GM18858 (cell line): ENCODE results near the gene THRAP3.
"Not testable (repeated sequence)": the region's sequence is repeated elsewhere in the genome, so short reads cannot be mapped to it uniquely, and the experiment has no call there.

ENCODE experiments used
- ATAC-seq: cut with Tn5 transposase; IDR thresholded peaks from one replicate; pipeline ENCODE4 v1.9.1; 2021; ENCODE audit not compliant: unreplicated experiment

The THRAP3 gene

DNA sequence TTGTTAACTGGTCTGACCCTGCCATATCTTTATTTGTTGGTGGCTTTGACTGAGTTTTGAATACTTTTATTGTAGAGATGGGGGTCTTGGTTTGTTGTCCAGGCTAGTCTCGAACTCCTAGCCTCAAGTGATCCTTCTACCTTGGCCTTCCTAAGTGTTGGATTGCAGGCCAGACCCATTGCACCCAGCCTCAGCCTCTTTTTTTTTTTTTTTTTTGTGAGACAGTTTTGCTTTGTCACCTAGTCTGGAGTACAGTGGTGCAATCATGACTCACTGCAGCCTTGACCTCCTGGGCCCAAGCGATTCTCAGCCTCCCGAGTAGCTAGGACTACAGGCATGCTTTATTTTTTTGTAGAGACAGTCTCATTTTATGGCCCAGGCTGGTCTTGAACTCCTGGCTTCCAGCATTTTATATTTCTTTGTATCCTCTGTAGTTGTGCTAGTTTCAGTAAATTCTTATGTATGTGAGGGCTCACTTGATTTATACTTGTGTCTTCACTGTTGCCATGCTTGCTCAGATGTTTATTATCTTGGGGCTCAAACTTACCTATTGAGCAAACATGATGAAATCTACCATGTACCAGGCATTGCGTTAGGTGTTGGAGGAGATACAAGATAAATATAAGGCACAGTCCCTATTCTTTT is 24.1 kb downstream of the THRAP3 start:
- no peak for ATAC-seq

DNA sequence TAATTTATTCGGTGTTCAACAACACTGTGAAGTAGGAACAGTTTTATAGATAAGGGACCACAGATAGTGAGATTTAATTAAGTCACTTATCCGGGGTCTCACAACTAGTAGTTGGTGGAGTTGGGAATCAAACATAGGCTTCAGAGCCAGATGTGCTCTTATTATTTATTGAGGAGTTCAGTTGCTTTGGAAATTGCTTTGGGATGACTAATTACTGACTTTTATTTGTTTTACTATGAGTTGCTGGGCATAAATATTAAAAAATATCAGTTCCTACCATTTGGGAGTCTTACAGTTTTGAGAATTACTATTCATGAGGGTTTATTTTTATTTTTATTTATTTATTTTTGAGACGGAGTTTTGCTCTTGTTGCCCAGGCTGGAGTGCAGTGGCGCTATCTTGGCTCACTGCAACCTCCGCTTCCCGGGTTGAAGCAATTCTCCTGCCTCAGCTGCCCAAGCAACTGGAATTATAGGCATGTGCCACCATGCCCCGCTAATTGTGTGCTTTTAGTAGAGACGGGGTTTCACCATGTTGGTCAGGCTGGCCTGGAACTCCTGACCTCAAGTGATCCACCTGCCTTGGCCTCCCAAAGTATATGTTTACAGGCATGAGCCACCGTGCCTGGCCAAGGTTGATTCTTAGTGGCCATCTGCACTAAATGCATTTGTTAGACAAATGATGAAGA is 27.7 kb downstream of the THRAP3 start:
- no peak for ATAC-seq

DNA sequence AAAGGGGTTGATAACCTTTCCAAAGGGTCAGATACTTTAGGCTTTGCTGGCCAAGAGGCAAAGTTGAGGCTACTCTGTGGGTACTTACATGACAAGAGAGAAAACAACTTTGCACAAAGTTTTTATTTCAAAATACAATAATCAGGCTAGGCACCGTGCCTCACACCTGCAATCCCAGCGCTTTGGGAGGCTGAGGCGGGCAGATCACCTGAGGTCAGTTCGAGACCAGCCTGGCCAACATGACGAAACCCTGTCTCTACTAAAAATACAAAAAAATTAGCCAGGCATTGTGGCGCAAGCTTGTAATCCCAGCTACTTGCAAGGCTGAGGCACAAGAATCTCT is 28.2 kb downstream of the THRAP3 start:
- not testable (repeated sequence) for ATAC-seq

DNA sequence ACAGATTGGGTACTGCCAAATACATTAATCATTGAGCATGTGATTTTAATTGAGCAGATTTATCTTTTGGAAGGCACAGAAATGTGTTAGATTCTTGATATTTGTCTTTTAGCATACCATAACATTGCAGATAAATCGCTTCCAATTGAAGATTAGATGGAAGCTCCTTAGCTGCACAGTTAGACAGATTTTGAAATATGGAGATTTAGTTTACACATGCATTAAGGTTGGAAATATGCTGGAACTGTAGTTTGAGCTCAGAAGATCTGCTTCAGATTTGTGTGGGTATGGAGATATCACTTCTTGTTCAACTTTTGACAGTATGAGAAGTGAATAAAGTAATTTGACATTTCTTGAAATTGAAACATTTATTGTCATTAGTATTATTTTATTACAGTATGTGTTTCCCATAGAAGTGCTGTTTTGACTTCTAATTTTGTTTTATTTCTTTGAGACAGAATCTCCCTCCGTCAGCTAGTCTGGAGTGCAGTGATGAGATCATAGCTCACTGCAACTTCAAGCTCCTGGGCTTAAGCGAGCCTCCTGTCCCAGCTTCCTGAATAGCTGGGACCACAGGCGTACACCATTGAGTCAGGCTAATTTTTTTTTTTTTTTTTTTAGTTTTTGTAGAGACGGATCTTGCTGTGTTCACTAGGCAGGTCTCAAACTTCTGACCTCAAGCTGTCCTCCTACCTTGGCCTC is 29.1 kb downstream of the THRAP3 start:
- ATAC-seq, result no peak

DNA sequence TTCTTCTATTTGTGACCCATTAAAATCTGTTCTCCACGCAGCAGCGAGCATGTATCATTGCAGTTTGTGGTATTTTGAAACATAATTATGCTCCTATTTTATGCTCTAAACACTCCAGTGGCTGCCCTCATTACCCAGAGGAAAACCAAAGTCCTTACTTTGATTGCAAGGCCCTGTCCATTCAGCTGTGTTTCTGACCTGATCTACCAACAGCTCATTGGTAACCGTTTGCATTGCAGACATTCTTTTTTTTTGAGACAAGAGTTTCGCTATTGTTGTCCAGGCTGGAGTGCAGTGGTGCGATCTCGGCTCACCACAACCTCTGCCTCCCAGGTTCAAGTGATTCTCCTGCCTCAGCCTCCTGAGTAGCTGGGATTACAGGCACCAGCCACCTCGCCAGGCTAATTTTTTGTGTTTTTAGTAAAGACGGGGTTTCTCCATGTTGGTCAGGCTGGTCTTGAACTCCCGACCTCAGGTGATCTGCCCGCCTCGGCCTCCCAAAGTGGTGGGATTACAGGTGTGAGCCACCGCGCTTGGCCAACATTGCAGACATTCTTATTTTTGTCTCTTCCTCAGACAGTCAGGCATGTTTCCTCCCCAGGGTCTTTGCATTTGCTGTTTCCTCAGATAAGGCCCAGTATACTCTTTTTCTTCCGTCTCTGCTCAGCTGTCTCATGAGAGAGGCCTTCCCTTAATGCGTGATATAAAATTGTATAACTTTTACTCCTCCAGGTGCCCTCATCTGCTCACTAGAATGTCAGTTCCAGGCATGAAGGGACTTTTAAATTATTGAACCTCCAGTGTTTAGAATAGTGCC is 32.5 kb downstream of the THRAP3 start:
- ATAC-seq, result no peak

DNA sequence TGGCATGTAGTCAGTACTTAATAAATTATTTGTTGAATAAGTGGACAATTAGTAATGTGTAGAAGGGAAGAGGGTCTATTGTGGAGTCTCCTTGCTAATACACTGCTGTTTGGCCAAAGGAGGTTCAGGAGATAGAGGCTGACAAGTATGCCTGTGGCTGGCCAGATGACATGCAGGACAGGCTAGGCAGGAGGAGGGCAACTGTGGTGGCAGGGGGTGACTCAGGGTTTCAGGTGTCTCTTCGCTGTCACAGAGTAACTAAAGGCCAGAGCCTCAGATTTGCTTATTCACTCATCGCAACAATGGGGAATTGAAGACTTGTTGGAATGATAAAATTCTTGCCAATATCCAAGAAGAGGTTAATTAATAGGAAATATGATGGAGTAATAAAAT is 33.1 kb downstream of the THRAP3 start:
- ATAC-seq, result no peak

DNA sequence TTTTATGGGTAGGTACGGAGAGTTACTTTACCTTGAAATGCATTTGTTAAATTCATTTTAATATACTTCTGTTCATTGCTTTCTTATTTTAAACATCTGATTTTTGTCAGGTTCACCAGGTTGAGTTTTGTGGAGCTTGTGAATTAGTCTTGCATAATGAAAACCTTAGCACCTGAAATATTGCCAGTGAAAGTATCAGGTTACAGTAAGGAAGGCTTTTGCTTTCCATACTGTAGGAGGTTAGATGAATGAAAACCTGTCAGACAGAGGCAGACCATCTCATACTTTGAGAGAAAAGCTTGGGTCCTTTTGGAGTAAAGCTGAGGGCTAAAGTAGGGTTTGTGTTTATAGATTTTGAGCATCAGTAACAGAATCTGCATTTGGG is 34.7 kb downstream of the THRAP3 start:
- ATAC-seq, result no peak

DNA sequence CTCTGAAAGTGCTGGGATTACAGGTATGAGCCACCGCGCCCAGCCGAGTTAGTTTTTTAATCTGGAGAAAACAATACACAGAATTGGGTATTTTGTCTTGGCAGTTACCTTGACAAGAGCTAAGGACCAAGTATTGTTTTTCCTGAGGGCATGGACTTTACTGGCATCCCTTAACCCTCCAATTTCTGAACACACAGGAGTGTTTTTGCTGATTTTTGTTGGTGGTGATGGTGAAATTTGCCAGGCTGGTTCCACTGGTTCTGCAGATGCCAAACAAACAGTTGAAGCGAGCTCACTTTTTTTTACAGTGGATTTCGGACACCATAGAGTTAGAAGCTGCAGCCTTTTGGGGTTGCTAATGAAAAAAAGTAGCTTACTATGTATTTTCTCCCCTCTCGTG is 44.7 kb downstream of the THRAP3 start:
- ATAC-seq, result no peak

DNA sequence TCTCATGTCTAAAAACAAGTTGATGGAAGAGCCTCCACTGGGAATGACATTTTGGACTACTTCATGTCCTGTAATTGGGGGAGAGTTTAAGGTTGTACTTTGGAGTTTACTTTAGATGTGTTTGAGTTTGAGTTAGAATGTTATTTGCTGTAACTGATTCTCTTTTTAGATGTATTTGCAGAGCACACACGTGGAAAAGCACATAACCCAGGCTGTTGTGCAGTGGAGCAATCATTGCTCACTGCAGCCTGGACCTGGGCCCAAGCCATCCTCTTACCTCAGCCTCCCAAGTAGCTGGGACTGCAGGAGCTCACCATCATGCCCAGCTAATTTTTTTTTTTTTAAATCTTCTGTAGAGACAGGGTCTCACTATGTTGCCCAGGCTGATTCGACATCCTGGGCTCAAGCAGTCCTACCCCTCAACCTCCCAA is 45.2 kb downstream of the THRAP3 start:
- no peak for ATAC-seq

DNA sequence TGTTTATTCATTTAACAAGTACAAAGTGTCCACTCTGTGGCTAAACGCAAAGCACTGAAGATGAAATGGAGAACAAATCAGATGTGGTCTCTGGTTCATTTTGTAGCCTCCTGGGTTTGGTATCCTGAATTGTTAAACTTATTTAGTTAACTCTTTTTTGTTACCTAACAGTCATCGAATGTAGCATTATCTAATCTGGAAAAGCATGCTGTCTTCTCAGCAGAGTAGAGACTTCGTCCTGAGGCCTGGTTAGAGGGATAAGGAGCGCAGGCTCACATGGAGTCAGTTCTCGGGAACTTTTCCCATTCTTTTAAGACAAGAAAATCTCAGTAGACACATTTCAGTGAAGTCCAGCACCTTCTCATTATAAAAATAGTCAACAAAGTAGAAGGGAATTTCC is 48.8 kb downstream of the THRAP3 start:
- ATAC-seq, result no peak

DNA sequence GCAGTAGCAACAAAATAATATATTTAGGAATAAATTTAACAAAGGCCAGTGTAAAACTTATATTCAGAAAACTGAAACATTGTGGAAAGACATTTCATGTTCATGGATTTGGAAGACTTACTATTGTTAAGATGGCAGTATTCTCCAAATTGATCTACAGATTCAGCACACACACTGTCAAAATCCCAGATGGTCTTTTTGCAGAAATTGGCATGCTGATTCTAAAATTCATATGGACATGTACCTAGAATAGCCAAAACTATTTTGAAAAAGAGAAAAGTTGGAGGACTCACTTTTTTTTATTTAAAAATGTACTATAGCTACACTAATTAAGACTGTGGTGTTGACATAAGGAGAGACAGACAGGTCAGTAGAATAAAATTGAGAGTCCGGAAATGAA is 50.0 kb downstream of the THRAP3 start:
- no peak for ATAC-seq

DNA sequence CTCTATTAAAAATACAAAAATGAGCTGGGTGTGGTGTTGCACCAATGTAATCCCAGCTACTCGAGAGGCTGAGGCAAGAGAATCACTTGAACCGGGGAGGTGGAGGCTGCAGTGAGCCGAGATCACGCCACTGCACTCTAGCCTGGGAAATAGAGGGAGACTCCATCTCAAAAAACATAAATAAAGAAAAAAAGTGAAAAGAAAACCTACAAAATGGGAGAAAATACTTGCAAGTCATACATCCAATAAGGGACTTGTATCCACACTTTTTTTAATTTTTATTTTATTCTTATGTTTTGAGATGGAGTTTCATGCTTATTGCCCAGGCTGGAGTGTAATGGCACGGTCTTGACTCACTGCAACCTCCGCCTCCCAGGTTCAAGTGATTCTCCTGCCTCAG is 52.4 kb downstream of the THRAP3 start:
- no peak for ATAC-seq

DNA sequence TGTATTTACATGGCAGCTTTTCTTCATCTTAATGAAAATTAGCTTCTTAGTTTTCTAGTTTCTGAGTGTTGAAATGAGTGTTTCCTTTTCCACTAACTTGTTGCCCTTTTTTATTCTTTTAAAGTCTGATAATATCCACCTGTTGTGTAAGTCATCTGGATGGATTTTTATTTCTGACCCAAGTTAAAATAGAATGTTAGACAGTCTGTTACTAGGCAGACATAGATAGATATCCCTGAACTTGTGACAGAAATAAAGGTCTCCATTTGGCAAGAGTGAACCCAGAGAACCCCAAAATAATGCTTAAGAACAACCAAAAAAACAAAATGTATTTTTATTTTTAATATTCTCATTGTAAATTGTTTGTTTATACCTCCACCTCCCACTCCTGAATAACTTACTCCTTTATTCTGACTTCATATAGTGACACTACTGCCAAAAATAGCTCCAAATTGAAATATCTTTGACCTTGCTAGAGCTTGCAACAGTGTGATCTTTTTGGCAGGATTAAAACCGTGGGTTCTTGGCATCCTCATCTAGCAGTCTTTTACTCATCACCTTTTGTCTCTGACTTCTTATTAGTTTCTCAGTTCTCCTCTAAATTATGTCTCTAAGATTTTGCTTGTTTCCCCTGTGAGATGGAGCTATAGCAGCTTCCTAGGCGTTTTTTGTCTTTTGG is 55.0 kb downstream of the THRAP3 start:
- ATAC-seq, result no peak

DNA sequence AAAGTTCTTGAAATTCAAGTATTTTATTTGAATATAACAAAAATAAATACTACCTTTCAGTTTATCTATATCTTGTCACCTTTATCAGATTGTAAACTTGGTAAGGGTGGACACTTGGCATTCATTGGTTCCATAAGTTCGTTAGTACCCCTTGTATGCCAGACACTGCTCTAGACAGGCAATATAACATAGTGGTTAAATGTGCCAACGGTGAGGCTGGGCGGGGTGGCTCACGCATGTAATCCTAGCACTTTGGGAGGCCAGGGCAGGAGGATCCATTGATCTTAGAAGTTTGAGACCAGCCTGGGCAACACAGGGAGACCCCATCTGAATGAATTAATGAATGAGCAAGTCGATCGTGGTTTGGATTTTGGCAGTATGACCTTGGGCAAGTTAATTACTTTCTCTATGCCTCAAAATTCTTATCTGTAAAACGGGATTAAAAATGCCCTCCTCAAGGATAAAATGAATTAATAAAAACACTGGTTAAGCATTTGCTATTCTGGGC is 55.6 kb downstream of the THRAP3 start:
- no peak for ATAC-seq

DNA sequence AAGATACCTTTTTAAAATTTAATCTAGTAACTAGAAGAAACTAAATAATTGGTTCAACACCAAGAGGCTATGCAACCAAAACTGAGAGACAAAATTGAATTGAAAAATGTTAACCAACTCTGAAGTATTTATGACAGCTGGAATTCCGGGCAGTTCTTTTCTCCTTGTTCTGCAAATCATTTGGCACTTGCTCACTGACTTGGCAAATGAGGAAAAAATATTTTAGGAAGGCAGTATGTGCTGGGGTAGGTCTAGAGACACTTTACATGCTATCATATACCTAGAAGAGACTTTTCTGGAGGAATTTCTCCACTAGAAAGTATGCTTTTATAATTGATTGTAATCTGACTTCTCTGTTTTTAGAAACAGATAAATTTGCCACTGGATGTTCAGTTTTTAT is 59.8 kb downstream of the THRAP3 start:
- no peak for ATAC-seq

DNA sequence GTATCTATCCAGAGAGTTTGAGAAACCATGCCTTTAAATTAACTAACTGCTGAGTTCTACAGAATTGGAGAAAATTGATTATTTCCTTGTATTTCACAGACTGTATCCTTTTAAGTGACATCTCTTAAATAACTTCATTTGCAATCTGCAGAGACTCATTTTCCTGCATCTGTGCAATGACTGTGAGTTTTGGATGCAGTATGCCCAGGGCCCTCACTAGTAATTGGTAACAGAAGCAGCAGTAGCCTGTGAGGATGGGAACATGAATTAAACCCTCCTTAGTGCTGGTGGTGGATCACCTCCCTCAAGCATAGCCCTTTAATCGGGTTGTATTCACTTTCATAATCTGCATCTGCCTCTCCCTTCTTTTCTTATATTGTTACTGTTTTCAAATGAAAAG is 60.3 kb downstream of the THRAP3 start:
- no peak for ATAC-seq

DNA sequence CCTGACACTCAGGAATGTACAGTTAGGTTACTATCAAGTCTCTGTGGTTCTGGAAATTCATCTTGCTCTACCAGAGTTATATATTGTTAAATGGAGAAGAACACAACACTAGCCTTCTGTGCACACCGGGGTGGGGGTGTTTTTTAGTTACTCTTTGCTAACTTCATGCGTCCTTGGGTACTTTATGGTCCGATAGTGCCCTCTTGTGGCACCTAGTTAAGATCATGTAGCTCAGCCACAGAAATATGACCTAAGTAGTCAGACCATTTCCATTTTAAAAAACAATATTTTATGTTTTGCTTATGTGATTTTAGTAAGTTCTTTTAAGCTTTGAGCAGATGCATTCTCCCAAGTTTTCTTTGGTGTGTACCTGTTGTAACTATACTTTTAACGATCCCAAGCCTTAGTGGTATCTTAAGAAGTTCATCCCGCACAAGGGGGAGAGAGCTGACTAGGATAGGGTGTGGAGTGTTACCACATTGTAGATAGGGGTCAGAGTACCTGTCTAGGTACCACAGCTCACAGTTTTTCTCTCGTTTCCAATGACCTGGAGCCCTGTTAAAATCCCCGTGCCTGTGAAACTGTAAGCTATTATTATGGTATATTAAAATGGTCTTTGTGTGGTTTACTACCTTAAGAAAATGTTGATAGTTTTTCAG is 61.3 kb downstream of the THRAP3 start:
- ATAC-seq, result no peak

DNA sequence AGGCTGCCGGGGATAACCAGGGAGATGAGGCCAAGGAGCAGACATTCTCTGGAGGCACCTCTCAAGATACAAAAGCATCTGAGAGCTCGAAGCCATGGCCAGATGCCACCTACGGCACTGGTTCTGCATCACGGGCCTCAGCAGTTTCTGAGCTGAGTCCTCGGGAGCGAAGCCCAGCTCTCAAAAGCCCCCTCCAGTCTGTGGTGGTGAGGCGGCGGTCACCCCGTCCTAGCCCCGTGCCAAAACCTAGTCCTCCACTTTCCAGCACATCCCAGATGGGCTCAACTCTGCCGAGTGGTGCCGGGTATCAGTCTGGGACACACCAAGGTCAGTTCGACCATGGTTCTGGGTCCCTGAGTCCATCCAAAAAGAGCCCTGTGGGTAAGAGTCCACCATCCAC is 62.6 kb downstream of the THRAP3 start:
- ATAC-seq, result no peak

DNA sequence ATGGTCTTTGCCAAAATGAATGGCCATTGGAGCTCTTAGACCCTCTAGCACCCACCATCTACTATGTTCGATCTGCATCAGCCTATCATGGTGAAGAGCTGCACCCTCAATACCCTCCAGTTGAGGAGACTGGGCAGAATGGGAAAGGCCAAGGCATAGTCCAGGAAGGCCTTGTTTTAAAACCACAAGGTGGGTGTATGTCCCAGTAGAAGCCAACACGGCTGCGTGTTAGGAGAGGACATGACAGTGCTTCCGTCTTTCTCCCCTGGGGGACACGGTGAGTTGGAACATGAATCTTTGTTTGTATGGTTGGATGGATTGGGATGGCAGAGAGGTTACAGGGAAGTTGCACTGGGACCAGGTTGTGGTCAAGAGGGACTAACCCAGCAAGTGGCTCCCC is 63.4 kb downstream of the THRAP3 start:
- ATAC-seq, result no peak

DNA sequence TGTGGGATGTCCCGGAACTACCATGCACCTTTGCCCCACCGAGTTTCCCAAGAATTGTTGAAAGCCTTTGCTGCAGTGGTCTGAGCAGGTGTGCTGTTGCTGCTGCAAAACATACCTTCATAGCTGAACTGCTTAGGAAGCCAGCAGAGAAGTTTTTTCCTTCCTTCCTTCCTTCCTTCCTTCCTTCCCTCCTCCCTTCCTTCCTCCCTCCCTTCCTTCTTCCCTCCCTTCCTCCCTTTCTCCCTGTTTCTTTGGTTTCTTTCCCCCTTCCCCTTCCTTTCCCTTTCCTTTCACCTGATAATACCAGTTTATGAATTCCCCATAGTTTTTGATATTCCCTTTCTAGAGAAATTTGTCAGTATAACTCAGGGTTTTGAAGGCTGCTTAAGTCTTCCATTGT is 71.1 kb downstream of the THRAP3 start:
- no peak for ATAC-seq
